GM12873 (cell line): ENCODE data around the gene TMEM165.

Source experiments
- CTCF ChIP-seq: IDR thresholded peaks from 2 replicates; pipeline ENCODE4 v1.5.1; 2012; ENCODE audit warnings: low read depth, mild to moderate bottlenecking, moderate library complexity, low read length, control low read depth; ENCODE audit not compliant: insufficient read depth; ENCODE audit errors: missing control alignments

The TMEM165 gene

DNA sequence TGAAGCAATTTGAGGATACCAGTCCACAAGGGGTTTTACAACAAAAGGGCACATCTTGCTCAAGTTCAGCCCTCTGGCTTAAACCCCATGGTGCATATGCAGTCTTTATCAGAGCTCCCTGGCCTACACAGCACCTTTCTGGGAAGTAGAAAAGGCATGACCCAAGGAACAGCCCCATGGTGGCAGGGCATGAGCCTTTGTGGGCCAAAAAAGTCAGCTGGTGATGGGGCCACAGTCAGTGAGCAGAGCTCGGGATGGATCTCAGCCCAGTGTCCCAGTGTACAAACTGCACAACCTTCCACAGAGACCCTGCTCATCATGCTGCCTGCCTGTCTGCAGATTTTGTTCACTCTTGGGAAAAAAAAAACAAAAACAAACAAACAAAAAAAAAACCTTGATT lies 22.3 kb upstream of the TMEM165 start:
- no peak for TF ChIP-seq CTCF

DNA sequence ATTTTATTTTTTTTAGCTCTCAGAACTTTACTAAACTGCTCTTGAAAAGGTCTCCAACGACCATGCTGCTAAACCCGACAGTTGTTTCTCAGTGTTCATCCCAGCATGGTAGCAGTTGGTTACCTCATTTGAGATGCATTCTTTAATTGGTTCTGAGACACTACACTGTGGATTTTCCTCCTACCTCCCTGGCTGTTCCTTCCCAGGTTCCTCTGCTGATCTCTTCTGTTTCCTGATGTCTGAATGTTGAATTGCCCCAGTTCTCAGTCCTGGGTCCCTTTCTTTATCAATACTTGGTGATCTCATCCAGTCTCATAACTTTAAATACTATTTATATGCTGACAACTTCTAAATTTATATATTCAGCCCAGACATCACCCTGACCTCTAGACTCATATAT lies 19.1 kb upstream of the TMEM165 start:
- no peak for TF ChIP-seq CTCF

- TF ChIP-seq CTCF, result no peak
These were observed 16.9 kb upstream of the TMEM165 start for GRCh38 chr4:55378617-55379467.

- TF ChIP-seq CTCF, result no peak
These were observed 15.2 kb upstream of the TMEM165 start for GRCh38 chr4:55380576-55380975.

GRCh38 chr4:55381502-55381901 lies 14.3 kb upstream of the TMEM165 start:
- TF ChIP-seq CTCF, result no peak

- no peak for TF ChIP-seq CTCF
These were observed 13.2 kb upstream of the TMEM165 start for GRCh38 chr4:55382488-55383003.

DNA sequence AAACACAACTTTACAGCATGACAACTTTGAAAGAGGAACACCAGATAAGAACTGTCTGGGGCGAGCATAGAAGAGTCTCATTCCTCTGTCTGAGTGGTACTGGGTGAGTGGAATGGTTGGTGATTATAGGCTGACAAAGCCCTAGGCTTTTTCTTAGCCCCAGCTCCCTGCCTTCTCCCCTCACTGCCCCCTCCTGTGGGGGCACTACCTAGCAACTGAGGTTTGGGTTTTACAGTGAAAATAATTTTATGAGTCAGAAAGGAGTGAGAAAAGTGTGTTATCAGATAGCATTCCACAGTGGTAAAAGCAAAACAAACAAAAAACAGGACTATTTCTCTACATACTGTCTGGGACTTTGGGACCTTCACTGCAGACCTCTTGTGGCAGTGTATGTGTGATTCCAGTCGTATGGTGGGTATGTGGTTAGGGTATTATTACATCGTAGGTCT lies 10.5 kb upstream of the TMEM165 start:
- no peak for TF ChIP-seq CTCF
